Urothelium cell line (cell line): ENCODE measurements around the gene WDR86.

Experiments
- DNase-seq: peaks from one replicate; pipeline ENCODE4 v3.0.0; 2011; ENCODE audit warnings: low spot score, mixed read lengths
- FAIRE-seq: peaks from 2 replicates; lab custom pipeline; 2011; peaks lifted over from hg19 to GRCh38; lab: Jason Lieb, UNC

WDR86 gene

DNA sequence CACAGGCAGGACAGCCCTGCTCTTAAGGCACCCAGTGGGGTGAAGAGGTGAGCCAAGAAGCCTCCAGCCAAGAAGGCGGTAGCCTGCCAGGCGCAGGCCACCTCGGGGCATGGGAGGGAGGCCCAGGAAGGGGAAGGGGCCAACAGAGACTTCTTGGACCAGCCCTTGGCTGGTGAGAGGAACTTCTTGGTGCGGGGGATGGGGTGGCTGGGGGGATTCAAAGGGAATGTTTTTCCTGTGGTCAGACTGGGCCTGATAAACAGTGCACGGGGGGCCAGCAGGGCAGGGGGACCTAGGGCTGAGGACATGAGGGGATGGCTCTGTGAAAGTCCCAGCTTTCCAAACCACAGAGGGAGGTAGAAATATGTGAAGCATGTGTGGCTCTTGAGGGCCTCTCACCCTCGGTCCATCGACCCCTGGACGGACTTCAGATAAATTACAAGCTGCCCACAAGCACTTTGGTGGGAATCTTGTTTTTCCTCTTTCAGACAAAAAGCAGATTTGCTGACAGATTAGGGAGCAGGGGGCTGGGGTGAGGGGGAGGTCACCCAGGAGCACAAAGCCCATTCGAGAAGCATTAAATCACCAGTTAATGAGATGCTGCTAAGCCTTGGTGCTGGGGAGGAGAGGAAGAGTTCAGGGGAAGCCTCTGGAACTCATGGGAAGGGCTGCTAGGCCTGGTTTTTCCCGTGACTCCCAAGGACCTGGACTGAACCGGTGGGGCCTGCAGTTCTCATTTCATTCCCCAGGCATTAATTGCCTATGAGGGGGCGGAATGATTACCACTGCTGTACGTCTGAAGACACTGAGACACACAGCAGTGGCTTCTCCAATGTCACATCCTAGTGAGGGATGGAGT lies 18.8 kb upstream of the WDR86 start:
- DNase-seq (no peak), FAIRE-seq (no peak)

- FAIRE-seq (no peak), DNase-seq (no peak)
Observed at GRCh38 chr7:151427705-151428377, 18.0 kb upstream of the WDR86 start.

- DNase-seq = no peak
- no peak for FAIRE-seq
Observed at GRCh38 chr7:151426904-151427704, 17.3 kb upstream of the WDR86 start.

- no peak for FAIRE-seq
- peak; percentile 61 for DNase-seq
Observed at GRCh38 chr7:151426441-151426903, 16.6 kb upstream of the WDR86 start.

- DNase-seq (no peak), FAIRE-seq (no peak)
Observed at GRCh38 chr7:151425670-151426440, 16.0 kb upstream of the WDR86 start.

- FAIRE-seq (no peak), DNase-seq (no peak)
Observed at GRCh38 chr7:151424799-151425198, 15.0 kb upstream of the WDR86 start.

DNA sequence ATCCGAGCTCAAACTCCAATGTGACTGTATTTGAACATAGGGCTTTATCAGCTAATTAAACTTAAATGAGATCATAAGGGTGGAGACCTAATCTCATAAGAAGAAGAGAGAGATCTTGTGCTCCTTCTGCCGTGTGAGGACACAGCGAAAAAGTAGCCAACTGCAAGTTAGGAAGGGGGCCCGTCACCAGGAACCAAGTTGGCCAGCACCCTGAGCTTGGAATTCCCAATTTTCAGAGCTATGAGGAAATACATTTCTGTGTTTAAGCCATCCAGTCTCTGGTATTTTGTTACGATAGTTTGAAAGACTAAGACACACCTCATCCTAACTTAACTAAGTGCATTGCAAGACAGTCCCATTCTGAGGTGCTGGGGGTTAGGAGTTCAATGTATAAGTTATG lies 14.1 kb upstream of the WDR86 start:
- FAIRE-seq (no peak), DNase-seq (no peak)

DNA sequence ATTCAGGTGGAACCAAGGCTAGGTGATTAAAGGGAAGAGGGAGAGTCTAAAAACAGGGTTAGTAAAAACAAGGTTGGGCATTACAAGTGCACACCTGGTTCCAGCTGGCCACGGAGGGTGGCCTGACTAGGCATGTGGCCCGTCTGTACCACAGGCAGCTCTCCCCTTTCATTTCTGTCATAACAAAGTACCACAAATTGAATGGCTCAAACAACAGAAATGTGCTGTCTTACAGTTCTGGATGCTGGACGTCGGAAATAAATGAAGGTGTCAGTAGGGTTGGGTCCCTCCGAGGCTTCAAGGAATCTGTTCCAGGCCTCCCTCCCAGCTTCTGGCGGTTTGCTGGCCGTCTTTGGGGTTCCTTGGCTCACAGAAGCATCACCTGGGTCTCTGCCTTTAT lies 13.4 kb upstream of the WDR86 start:
- DNase-seq (no peak), FAIRE-seq (no peak)

DNA sequence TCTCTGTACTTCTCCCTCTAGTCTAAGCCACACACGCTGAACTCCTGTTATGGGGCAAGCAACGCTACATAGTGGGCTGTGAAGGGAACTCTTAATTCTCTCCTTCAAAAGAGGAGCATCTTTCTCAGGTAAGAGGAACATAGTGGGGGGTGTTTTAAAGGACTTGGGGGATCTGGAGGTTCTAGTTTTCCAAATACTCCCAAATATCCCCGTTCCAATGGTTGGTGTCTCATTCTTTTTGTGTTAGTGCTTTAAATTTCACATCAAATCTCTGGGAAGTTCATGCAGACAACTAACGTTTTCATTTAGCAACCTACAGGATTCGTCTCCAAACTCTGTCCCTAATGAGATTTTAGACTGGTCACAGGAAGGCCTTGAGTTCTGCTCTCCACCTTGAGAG lies 12.4 kb upstream of the WDR86 start:
- no peak for DNase-seq
- FAIRE-seq = no peak

DNA sequence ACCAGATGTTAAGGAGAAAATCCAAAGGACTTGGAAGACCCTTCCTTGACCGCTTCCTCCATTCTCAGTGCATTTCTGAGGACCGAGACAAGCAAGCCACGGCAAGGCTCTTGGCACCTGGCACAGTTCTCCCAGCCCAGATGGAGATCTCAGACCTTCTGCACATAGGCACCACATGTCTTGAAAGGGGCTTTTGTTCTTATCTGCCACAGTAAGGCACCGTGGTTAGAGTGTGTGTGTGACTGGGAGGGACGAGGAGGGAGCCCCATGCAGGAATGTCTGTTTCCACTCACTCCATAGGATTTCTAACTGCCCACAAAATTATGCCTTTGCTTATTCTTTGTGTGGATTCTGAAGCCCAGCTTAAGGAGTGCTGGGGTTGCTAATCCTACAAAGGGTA lies 10.3 kb upstream of the WDR86 start:
- FAIRE-seq = no peak
- no peak for DNase-seq

GRCh38 chr7:151416941-151417315 lies 7.1 kb upstream of the WDR86 start:
- FAIRE-seq = no peak
- no peak for DNase-seq

- no peak for DNase-seq
- no peak for FAIRE-seq
Observed at GRCh38 chr7:151416112-151416940, 6.5 kb upstream of the WDR86 start.

DNA sequence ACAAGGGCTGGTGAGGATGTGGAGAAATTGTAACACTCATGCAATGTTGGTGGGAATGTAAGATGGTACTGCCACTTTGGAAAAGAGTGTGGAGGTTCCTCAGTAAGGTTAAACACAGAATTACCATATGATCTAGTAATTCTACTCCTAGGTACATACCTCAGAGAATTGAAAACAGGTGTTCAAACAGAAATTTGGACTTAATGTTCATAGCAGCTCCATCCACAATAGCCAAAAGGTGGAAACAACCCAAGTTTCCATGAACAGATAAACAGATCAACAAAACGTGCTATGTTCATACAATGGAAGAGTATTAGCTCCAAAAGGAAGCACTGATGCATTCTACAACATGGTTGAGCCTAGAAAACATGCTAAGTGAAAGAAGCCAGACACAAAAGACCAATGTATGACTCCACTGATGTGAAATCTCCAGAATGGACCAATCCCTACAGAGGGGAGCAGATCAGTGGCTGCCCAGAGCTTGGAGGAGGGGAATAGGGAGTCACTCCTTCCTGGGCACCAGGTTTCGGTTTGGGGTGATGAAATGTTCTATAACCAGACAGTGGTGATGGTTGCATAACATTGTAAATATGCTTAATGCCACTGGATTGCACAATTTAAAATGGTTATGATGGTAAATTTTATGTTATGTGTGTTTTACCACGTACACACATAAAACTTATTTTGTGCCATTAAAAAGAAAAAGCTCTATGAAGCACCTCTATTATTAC lies 5.7 kb upstream of the WDR86 start:
- DNase-seq = no peak
- FAIRE-seq = no peak

DNA sequence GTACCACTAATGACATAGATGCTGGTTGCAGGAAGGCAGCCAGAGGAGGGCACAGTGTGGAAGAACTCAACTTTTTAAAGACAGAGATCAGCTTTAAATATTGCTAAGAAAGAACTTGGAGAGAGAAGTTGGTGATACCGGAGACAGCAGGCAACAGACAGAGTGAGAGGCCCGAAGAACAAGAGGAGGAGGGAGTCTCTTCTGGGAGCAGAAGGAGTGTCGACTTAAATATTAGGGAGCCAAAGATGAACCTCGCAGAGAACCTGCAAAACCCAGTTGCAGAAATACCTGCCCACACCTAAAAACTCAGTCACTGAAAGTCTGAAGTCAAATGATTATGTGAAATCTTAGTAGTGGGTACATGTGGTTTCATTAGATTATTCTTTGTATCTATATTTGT lies 3.4 kb upstream of the WDR86 start:
- no peak for FAIRE-seq
- no peak for DNase-seq

DNA sequence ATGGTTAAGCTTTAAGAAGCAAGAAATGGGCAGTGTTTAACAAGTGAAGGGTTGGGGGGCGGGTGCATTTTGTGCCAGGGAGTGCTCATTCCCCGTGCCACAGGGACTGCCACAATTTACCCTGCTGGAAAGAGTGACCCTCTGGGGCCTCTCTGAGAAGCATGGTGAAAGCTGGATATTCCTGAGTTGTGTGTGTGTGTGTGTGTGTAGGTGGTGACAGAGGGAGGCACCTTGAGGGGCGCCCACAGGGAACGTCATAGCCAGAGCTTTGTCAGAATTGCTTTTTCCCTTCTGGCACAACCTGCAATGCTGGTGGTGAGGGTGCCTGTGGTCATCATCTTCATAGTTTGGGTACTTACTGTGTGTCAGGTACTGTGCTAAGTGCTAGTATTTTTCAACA lies 2.5 kb upstream of the WDR86 start:
- FAIRE-seq (no peak), DNase-seq (no peak)

DNA sequence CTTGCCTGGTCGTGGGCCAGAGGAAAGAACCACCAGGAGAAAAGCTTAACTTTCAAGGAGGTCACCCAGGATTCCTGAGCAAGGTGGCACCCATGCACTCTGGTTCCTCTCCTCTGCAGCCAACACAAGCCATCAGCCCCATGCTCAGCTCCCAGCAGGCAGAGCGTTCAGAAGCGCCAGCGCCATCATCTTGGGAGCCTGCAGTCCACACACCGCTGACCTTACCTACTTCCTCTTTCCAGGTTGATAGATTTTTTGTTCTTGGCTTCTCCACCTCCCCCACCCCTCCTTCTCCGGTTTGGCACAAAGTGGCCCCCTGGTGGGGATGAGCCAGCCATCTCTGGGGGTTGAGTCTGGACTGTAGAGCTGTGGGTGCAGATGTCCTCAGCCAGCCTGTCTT lies 1.7 kb upstream of the WDR86 start:
- FAIRE-seq = no peak

GRCh38 chr7:151410405-151411390 lies 860 bp upstream of the WDR86 start:
- no peak for FAIRE-seq
- DNase-seq = peak; percentile 19

More for the DNA sequence above, 1.7 kb upstream of the WDR86 start:
- no peak for DNase-seq
